Measurements from ENCODE around the gene RFPL2.
"Not testable (repeated sequence)": the region's sequence is repeated elsewhere in the genome, so short reads cannot be mapped to it uniquely, and the experiment has no call there.

GRCh38 chr22:32193346-32193745 lies 11.5 kb downstream of the RFPL2 start:
- not testable (repeated sequence) for TF ChIP-seq CTCF (IDR thresholded peaks at IDR 0.05; ENCODE audit: low read length); EZH2 (optimal IDR thresholded peaks at IDR 0.05; ENCODE audit: low read depth, low read length)
